ENCODE data around the gene BDH1.

Gene BDH1

GRCh38 chr3:197540961-197541377, 14.8 kb downstream of the BDH1 start:
- Histone ChIP-seq H3K9me3 (ENCODE audit: control extremely low read depth in 1 of 5, control insufficient read depth in 4 of 5, insufficient read depth in 2 of 5, low read depth in 1 of 5, low read length in 4 of 5) (no peaks in the 10 kb centered on the region), H3K27ac (ENCODE audit: insufficient read depth in 1 of 2, low read depth in 1 of 2, low read length in 2 of 2, poor library complexity in 1 of 2, severe bottlenecking in 2 of 2) (no peak overlapping the region), H3K27me3 (replicated peaks in 2 of 5; ENCODE audit: control insufficient read depth in 4 of 5, insufficient read depth in 5 of 5, low read length in 4 of 5) (no peaks in the 10 kb centered on the region), H3K4me1 (ENCODE audit: control extremely low read depth in 1 of 4, control insufficient read depth in 4 of 4, insufficient read depth in 4 of 4, low read length in 3 of 4) (no peaks in the 10 kb centered on the region), H3K36me3 (ENCODE audit: control insufficient read depth in 4 of 4, insufficient read depth in 4 of 4, low read length in 3 of 4) (peaks cover 0 to 48% (median 14%) of the 10 kb centered on the region in 4 experiments), H3K4me3 (ENCODE audit: control insufficient read depth in 1 of 7, extremely low read depth in 1 of 7, insufficient read depth in 4 of 7, low read depth in 2 of 7, low read length in 6 of 7) (no peak overlapping the region)
- ChIA-PET CTCF (interaction anchor here (1.0 to 1.1 kb wide), 2 partner anchors 13 to 16 kb away, joined by 3 read pairs; no protein-coding TSS in a partner anchor), POLR2A (no interaction called here)
- DNase-seq, result no peak
- WGBS (ENCODE audit: insufficient coverage), result 97% methylated on average over 3 of the region's 3 CpGs

- CTCF ChIA-PET, result no interaction called here
Measured at GRCh38 chr3:197539651-197540051, 16.1 kb downstream of the BDH1 start.

GRCh38 chr3:197533927-197534725, 21.6 kb downstream of the BDH1 start:
- no peak for DNase-seq
- no peaks in the 10 kb centered on the region for H3K27me3 ChIP-seq (replicated peaks in 2 of 5; ENCODE audit: control insufficient read depth in 4 of 5, insufficient read depth in 5 of 5, low read length in 4 of 5)
- H3K36me3 ChIP-seq (ENCODE audit: control insufficient read depth in 4 of 4, insufficient read depth in 4 of 4, low read length in 3 of 4), result peaks cover 13 to 53% (median 22%) of the 10 kb centered on the region in 4 experiments
- ChIA-PET POLR2A (no interaction called here), CTCF (no interaction called here)
- no peaks in the 10 kb centered on the region for H3K9me3 ChIP-seq (ENCODE audit: control extremely low read depth in 1 of 5, control insufficient read depth in 4 of 5, insufficient read depth in 2 of 5, low read depth in 1 of 5, low read length in 4 of 5)
- H3K27ac ChIP-seq (ENCODE audit: insufficient read depth in 1 of 2, low read depth in 1 of 2, low read length in 2 of 2, poor library complexity in 1 of 2, severe bottlenecking in 2 of 2), result no peak overlapping the region
- no peaks in the 10 kb centered on the region for H3K4me1 ChIP-seq (ENCODE audit: control extremely low read depth in 1 of 4, control insufficient read depth in 4 of 4, insufficient read depth in 4 of 4, low read length in 3 of 4)
- 97% methylated on average over 4 of the region's 6 CpGs for WGBS (ENCODE audit: insufficient coverage)
- no peak overlapping the region for H3K4me3 ChIP-seq (ENCODE audit: control insufficient read depth in 1 of 7, extremely low read depth in 1 of 7, insufficient read depth in 4 of 7, low read depth in 2 of 7, low read length in 6 of 7)

More at GRCh38 chr3:197539651-197540051, 16.1 kb downstream of the BDH1 start:
- Histone ChIP-seq H3K9me3 (ENCODE audit: control extremely low read depth in 1 of 5, control insufficient read depth in 4 of 5, insufficient read depth in 2 of 5, low read depth in 1 of 5, low read length in 4 of 5) (no peaks in the 10 kb centered on the region), H3K4me1 (ENCODE audit: control extremely low read depth in 1 of 4, control insufficient read depth in 4 of 4, insufficient read depth in 4 of 4, low read length in 3 of 4) (no peaks in the 10 kb centered on the region), H3K27me3 (replicated peaks in 2 of 5; ENCODE audit: control insufficient read depth in 4 of 5, insufficient read depth in 5 of 5, low read length in 4 of 5) (no peaks in the 10 kb centered on the region), H3K27ac (ENCODE audit: insufficient read depth in 1 of 2, low read depth in 1 of 2, low read length in 2 of 2, poor library complexity in 1 of 2, severe bottlenecking in 2 of 2) (no peak overlapping the region), H3K36me3 (ENCODE audit: control insufficient read depth in 4 of 4, insufficient read depth in 4 of 4, low read length in 3 of 4) (peaks cover 2 to 54% (median 14%) of the 10 kb centered on the region in 4 experiments), H3K4me3 (ENCODE audit: control insufficient read depth in 1 of 7, extremely low read depth in 1 of 7, insufficient read depth in 4 of 7, low read depth in 2 of 7, low read length in 6 of 7) (no peak overlapping the region)
- 95% methylated on average over 3 of the region's 6 CpGs for WGBS (ENCODE audit: insufficient coverage)
- no peak for DNase-seq
- POLR2A ChIA-PET, result no interaction called here

- Histone ChIP-seq H3K27ac (ENCODE audit: insufficient read depth in 1 of 2, low read depth in 1 of 2, low read length in 2 of 2, poor library complexity in 1 of 2, severe bottlenecking in 2 of 2) (peak overlapping the region in 1 of 2 experiments; percentile 22), H3K27me3 (replicated peaks in 2 of 5; ENCODE audit: control insufficient read depth in 4 of 5, insufficient read depth in 5 of 5, low read length in 4 of 5) (no peaks in the 10 kb centered on the region), H3K36me3 (ENCODE audit: control insufficient read depth in 4 of 4, insufficient read depth in 4 of 4, low read length in 3 of 4) (peaks cover 17 to 56% (median 23%) of the 10 kb centered on the region in 4 experiments), H3K4me1 (ENCODE audit: control extremely low read depth in 1 of 4, control insufficient read depth in 4 of 4, insufficient read depth in 4 of 4, low read length in 3 of 4) (no peaks in the 10 kb centered on the region), H3K9me3 (ENCODE audit: control extremely low read depth in 1 of 5, control insufficient read depth in 4 of 5, insufficient read depth in 2 of 5, low read depth in 1 of 5, low read length in 4 of 5) (no peaks in the 10 kb centered on the region), H3K4me3 (ENCODE audit: control insufficient read depth in 1 of 7, extremely low read depth in 1 of 7, insufficient read depth in 4 of 7, low read depth in 2 of 7, low read length in 6 of 7) (no peak overlapping the region)
- no peak for DNase-seq
- ChIA-PET CTCF (no interaction called here), POLR2A (no interaction called here)
- WGBS (ENCODE audit: insufficient coverage), result 98% methylated on average over 9 of the region's 10 CpGs
Measured at GRCh38 chr3:197533396-197533795, 22.4 kb downstream of the BDH1 start.

- ChIA-PET POLR2A (no interaction called here), CTCF (no interaction called here)
- no peaks in the 10 kb centered on the region for H3K9me3 ChIP-seq (ENCODE audit: control extremely low read depth in 1 of 5, control insufficient read depth in 4 of 5, insufficient read depth in 2 of 5, low read depth in 1 of 5, low read length in 4 of 5)
- no peak for DNase-seq
- no peaks in the 10 kb centered on the region for H3K27me3 ChIP-seq (replicated peaks in 2 of 5; ENCODE audit: control insufficient read depth in 4 of 5, insufficient read depth in 5 of 5, low read length in 4 of 5)
- H3K4me3 ChIP-seq (ENCODE audit: control insufficient read depth in 1 of 7, extremely low read depth in 1 of 7, insufficient read depth in 4 of 7, low read depth in 2 of 7, low read length in 6 of 7), result no peak overlapping the region
- peaks cover 19 to 60% (median 25%) of the 10 kb centered on the region in 4 experiments for H3K36me3 ChIP-seq (ENCODE audit: control insufficient read depth in 4 of 4, insufficient read depth in 4 of 4, low read length in 3 of 4)
- H3K4me1 ChIP-seq (ENCODE audit: control extremely low read depth in 1 of 4, control insufficient read depth in 4 of 4, insufficient read depth in 4 of 4, low read length in 3 of 4), result no peaks in the 10 kb centered on the region
- no peak overlapping the region for H3K27ac ChIP-seq (ENCODE audit: insufficient read depth in 1 of 2, low read depth in 1 of 2, low read length in 2 of 2, poor library complexity in 1 of 2, severe bottlenecking in 2 of 2)
- WGBS (ENCODE audit: insufficient coverage), result 100% methylated on average over 2 of the region's 3 CpGs
Measured at GRCh38 chr3:197532388-197532787, 23.4 kb downstream of the BDH1 start.

- H3K4me3 ChIP-seq (ENCODE audit: control insufficient read depth in 1 of 7, extremely low read depth in 1 of 7, insufficient read depth in 4 of 7, low read depth in 2 of 7, low read length in 6 of 7), result no peak overlapping the region
- H3K27ac ChIP-seq (ENCODE audit: insufficient read depth in 1 of 2, low read depth in 1 of 2, low read length in 2 of 2, poor library complexity in 1 of 2, severe bottlenecking in 2 of 2), result no peak overlapping the region
- no peaks in the 10 kb centered on the region for H3K27me3 ChIP-seq (replicated peaks in 2 of 5; ENCODE audit: control insufficient read depth in 4 of 5, insufficient read depth in 5 of 5, low read length in 4 of 5)
- peaks cover 13 to 81% (median 36%) of the 10 kb centered on the region in 4 experiments for H3K36me3 ChIP-seq (ENCODE audit: control insufficient read depth in 4 of 4, insufficient read depth in 4 of 4, low read length in 3 of 4)
- POLR2A ChIA-PET, result interaction anchor here (0.5 kb wide), 1 partner anchor 9 kb away, joined by 3 read pairs; no protein-coding TSS in a partner anchor
- DNase-seq, result no peak
- no peaks in the 10 kb centered on the region for H3K4me1 ChIP-seq (ENCODE audit: control extremely low read depth in 1 of 4, control insufficient read depth in 4 of 4, insufficient read depth in 4 of 4, low read length in 3 of 4)
- 94% methylated on average over 4 of the region's 6 CpGs for WGBS (ENCODE audit: insufficient coverage)
- CTCF ChIA-PET, result no interaction called here
- no peaks in the 10 kb centered on the region for H3K9me3 ChIP-seq (ENCODE audit: control extremely low read depth in 1 of 5, control insufficient read depth in 4 of 5, insufficient read depth in 2 of 5, low read depth in 1 of 5, low read length in 4 of 5)
Measured at GRCh38 chr3:197528190-197528589, 27.6 kb downstream of the BDH1 start.

- ChIA-PET POLR2A (interaction anchor here (0.5 kb wide), 1 partner anchor 8 kb away, joined by 3 read pairs; no protein-coding TSS in a partner anchor), CTCF (no interaction called here)
- Histone ChIP-seq H3K4me3 (ENCODE audit: control insufficient read depth in 1 of 7, extremely low read depth in 1 of 7, insufficient read depth in 4 of 7, low read depth in 2 of 7, low read length in 6 of 7) (no peak overlapping the region), H3K4me1 (ENCODE audit: control extremely low read depth in 1 of 4, control insufficient read depth in 4 of 4, insufficient read depth in 4 of 4, low read length in 3 of 4) (no peaks in the 10 kb centered on the region), H3K36me3 (ENCODE audit: control insufficient read depth in 4 of 4, insufficient read depth in 4 of 4, low read length in 3 of 4) (peaks cover 13 to 81% (median 36%) of the 10 kb centered on the region in 4 experiments), H3K9me3 (ENCODE audit: control extremely low read depth in 1 of 5, control insufficient read depth in 4 of 5, insufficient read depth in 2 of 5, low read depth in 1 of 5, low read length in 4 of 5) (no peaks in the 10 kb centered on the region), H3K27me3 (replicated peaks in 2 of 5; ENCODE audit: control insufficient read depth in 4 of 5, insufficient read depth in 5 of 5, low read length in 4 of 5) (no peaks in the 10 kb centered on the region), H3K27ac (ENCODE audit: insufficient read depth in 1 of 2, low read depth in 1 of 2, low read length in 2 of 2, poor library complexity in 1 of 2, severe bottlenecking in 2 of 2) (no peak overlapping the region)
- DNase-seq, result no peak
- WGBS (ENCODE audit: insufficient coverage), result 100% methylated on average over 5 of the region's 5 CpGs
Measured at GRCh38 chr3:197527569-197527968, 28.2 kb downstream of the BDH1 start.
